SK-N-MC (cell line): ENCODE data around the gene HIBADH.

Source experiments
- EZH2 ChIP-seq: fragments of 200-600 bp; sonication (generic); IDR thresholded peaks from one replicate; pipeline ENCODE4 v1.6.1; 2017; ENCODE audit warnings: antibody characterized with exemption
- FOXP2 ChIP-seq: optimal IDR thresholded peaks from 2 replicates; pipeline ENCODE3; 2011; ENCODE audit warnings: mild to moderate bottlenecking, moderate library complexity; ENCODE audit not compliant: insufficient read depth; ENCODE audit errors: extremely low read length, control extremely low read depth

DNA sequence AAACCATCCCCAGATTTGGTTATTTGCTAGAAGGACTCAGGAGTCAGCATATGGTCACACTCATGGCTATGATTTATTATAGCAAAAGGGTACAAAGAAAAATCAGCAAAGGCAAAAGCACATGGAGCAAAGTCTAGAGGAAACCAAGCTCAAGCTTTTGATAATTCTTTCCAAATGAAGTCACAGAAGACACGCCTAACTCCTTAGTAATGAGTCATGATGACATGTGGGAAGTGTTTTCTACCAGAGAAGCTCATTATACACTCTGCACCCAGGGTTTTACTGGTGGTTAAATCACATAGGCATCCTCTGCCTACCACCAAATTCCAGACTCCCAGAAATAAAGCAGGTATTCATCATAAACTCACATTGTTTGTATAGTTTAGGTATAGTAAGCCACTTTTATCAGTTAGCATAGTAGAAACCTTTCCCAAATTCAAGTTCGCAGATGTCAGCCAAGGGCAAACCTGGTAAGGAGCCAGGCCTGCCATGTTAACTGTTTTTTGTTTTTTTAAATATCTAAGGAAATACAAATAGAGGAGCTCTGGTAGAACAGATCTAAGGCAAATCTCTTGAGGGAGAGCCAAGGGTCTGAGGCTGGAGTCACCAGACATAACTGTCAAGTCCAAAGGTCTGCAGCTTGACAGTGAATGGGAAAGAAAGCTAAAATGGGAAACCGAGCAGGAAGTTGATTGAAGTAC is 15.4 kb upstream of the HIBADH start:
- TF ChIP-seq FOXP2 (no peak), EZH2 (no peak)
